HG02571 (cell line): Measurements from ENCODE around the gene MYO5B.
"Not testable (repeated sequence)": the region's sequence is repeated elsewhere in the genome, so short reads cannot be mapped to it uniquely, and the experiment has no call there.

Source experiments
- ATAC-seq: cut with Tn5 transposase; IDR thresholded peaks from one replicate; pipeline ENCODE4 v1.9.1; 2021; ENCODE audit warnings: mild to moderate bottlenecking, moderate library complexity; ENCODE audit not compliant: unreplicated experiment

Gene MYO5B

GRCh38 chr18:49894517-49895226 is 300.3 kb downstream of the MYO5B start:
- no peak for ATAC-seq

GRCh38 chr18:49893036-49893435 is 301.9 kb downstream of the MYO5B start:
- no peak for ATAC-seq

- ATAC-seq, result no peak
Observed at GRCh38 chr18:49892148-49892924, 302.6 kb downstream of the MYO5B start.

DNA sequence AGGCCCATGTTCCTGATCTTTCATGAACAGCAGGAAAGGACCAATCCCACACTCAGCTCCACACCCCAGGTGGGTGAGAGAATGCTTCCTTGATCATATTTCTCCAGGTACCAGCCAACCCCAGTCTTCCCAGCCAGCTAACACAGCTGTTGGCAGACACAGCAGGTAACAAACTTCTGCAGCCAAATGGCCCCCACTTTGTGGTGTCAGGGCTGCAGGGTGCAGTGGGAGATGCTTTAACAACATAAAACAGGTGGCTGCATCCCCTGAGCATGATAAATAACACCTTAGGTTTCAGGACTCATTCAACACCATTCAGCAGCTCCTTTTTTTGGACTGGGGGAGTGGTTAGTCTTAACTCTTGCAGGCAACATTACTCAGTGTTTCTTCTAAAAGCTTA is 304.9 kb downstream of the MYO5B start:
- no peak for ATAC-seq

DNA sequence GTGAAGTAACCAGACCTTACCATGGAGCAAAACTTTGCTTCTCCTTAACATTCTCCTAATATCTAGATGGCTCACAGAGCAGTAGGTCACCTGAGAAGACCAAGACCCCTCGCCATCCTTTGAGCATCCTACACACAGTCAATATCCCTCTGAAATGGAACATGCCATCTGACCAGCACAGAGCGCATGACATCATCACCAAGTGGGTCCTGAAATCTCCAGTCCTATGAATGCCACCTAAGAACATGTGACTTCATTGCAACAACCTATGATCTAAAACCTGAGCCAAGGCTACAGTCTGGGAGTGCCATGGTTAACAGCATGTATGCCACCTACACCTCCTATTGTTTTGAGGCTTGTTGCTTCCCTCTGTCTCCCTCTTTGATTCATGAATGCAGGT is 305.4 kb downstream of the MYO5B start:
- not testable (repeated sequence) for ATAC-seq

GRCh38 chr18:49886891-49887764 is 307.8 kb downstream of the MYO5B start:
- ATAC-seq, result no peak

GRCh38 chr18:49884959-49885358 is 310.0 kb downstream of the MYO5B start:
- ATAC-seq, result no peak

- ATAC-seq, result no peak
Observed at GRCh38 chr18:49884465-49884864, 310.5 kb downstream of the MYO5B start.

- no peak for ATAC-seq
Observed at GRCh38 chr18:49880661-49881060, 314.3 kb downstream of the MYO5B start.

DNA sequence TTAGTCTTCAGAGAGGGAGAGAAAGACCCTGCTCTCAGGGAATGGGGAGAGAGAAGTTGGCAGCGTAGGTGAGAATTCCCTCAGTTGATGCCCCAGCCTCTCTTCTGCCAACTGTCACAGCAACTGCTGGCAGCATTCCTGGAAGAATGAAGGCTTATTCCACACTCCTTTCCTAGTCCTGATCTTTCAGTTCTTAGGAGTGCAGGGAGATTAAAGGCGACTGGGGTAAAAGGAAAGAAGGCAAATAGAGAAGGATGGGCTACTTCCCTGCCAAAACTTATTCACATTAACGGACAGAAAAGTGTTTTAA is 315.7 kb downstream of the MYO5B start:
- ATAC-seq, result no peak

- no peak for ATAC-seq
Observed at GRCh38 chr18:49878567-49879270, 316.2 kb downstream of the MYO5B start.

DNA sequence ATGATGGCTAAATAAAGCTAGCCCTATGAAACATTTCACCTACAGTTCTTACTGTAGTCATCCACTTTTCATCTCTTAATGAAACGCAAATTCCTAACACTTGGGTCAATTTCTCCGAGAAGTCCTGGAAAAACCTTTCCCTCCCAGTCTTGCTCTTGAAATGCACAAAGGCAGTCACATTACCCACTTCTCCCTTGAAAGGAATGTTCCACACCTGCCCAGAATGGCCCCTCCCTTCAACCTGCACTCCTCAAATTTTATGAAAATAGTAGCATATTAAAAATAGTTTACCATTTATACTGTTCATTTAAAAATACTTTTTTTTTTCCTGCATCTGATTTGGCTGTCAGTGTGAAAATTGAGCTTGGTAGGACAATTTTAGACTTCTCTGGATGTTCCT is 316.9 kb downstream of the MYO5B start:
- no peak for ATAC-seq

DNA sequence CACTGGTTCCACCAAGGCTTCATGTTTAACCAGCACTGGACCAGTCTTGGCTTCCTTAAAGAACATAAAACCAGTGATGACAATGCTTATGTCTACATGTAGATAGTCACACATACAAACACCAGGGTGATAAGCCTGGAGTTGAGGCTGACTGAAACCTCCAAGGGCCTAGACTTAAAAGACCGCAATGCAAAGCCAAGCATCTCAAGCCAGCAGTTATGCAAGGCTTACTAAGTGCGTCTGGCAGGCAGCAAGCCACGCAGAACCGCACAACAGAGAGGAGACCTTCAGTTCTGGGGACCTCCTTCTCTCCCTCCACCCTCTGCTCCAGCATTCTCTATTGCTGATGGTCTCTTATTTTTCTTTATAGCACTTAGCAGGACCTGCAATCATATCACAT is 318.4 kb downstream of the MYO5B start:
- no peak for ATAC-seq

DNA sequence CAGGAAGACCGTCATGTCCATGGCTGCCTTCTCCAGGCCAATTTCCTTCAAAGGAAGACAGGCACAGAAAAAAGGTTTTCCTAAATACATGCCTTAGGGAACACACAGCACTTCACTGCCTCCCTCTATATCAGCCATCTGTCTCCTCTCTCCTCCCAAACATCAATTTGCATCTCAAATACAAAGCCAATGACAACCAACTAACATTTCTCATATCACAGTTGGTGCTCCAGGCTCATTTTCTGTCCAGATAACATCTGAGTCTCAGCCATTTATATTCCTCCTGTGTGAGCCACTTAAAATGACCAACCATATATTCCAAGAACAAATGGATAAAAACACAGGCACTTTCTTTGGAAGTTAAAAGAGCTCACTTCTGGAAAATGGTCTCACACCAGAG is 319.2 kb downstream of the MYO5B start:
- no peak for ATAC-seq

- ATAC-seq, result no peak
Observed at GRCh38 chr18:49875155-49875554, 319.8 kb downstream of the MYO5B start.

DNA sequence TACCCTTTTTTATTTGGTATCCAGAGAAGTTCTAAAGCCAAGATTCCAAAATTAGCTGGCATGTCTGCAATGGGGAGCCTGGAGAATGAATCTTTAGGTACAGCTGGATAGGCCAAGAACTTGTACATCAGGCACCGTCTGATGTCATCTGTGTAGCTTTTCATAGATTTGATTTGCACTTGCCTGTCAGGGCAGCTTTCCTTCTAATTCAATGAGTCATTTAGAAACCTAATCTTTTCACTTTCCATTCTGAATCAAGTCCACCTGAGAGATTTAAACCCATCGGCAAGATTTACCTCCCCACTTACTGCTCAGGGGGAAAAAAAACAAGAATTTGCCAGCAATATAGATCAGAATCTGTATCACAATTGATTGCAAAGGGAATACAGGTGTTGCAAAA is 320.7 kb downstream of the MYO5B start:
- ATAC-seq, result no peak

DNA sequence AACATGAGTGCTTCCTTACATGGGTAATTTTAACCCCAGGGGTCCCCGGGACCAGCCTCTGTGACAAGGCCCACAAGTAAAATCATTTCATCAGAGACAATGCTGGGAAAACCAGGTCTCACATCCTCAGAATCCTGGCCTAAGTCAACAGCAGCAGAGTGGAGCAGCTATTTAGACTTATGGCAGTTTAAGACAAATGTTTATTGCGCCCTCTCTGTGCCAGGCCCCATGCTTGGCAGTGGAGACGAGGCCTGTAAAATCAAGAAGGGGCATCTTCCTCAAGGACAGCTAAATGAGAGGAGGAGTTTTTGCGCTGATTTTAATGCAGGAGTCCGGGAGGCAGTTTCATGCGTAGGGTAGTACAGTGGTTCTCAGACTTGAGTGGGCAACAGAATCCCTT is 325.6 kb downstream of the MYO5B start:
- ATAC-seq, result no peak

DNA sequence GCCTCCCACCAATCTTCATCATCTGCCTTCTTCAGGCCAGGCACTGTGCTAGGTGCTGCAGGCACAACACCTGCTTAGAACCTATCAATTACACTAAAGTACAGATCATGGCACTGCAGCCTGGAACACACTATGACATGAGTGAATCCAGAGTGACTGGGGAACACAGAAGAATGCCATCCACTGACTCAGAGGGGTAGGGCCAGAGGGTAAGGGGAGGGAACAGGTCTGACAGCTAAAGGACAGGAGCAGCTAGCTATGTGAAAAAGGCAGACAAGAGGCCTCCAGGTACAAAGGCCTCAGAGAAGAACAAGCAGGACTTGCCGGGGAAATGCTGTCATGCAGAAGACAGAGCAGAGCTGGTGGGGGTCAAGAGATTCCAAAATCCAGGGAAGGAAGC is 328.3 kb downstream of the MYO5B start:
- ATAC-seq, result no peak

- no peak for ATAC-seq
Observed at GRCh38 chr18:49865401-49865800, 329.5 kb downstream of the MYO5B start.

- ATAC-seq, result no peak
Observed at GRCh38 chr18:49863769-49864621, 331.0 kb downstream of the MYO5B start.
